KMS-11 (cell line): ENCODE results near the gene C4orf50.

ENCODE experiments used
- H2AFZ ChIP-seq: fragments of 200-600 bp; sonication (generic); 2 replicates; pipeline ENCODE4 v1.6.1; 2016; ENCODE audit warnings: antibody characterized with exemption, mixed run types, low read depth
- H3K27ac ChIP-seq: fragments of 200-600 bp; sonication (generic); 2 replicates; pipeline ENCODE4 v1.6.1; 2016; ENCODE audit warnings: mild to moderate bottlenecking, mixed run types
- H3K27me3 ChIP-seq: fragments of 200-600 bp; sonication (generic); 2 replicates; pipeline ENCODE4 v1.6.1; 2017; ENCODE audit warnings: mild to moderate bottlenecking, low read depth, mixed run types, moderate library complexity; ENCODE audit not compliant: insufficient read depth
- H3K36me3 ChIP-seq: fragments of 200-600 bp; sonication (generic); 2 replicates; pipeline ENCODE4 v1.6.1; 2017; ENCODE audit warnings: mild to moderate bottlenecking, mixed run types; ENCODE audit not compliant: insufficient read depth
- H3K4me1 ChIP-seq: fragments of 200-600 bp; sonication (generic); 2 replicates; pipeline ENCODE4 v1.6.1; 2016; ENCODE audit warnings: mild to moderate bottlenecking, low read depth, mixed run types; ENCODE audit not compliant: poor library complexity, severe bottlenecking
- H3K4me2 ChIP-seq: fragments of 200-600 bp; sonication (generic); 2 replicates; pipeline ENCODE4 v1.7.0; 2016; ENCODE audit warnings: mild to moderate bottlenecking, mixed run types
- H3K4me3 ChIP-seq: fragments of 200-600 bp; sonication (generic); IDR thresholded peaks from 2 replicates; pipeline ENCODE4 v1.6.1; 2017; ENCODE audit warnings: low read depth, low read length, mixed read lengths; ENCODE audit not compliant: insufficient read depth
- H3K79me2 ChIP-seq: fragments of 200-600 bp; sonication (generic); 2 replicates; pipeline ENCODE4 v1.6.1; 2016; ENCODE audit warnings: low read depth, mixed run types; ENCODE audit not compliant: insufficient read depth
- H3K9ac ChIP-seq: fragments of 200-600 bp; sonication (generic); 2 replicates; pipeline ENCODE4 v1.6.1; 2016; ENCODE audit warnings: mild to moderate bottlenecking, mixed run types
- H4K20me1 ChIP-seq: fragments of 200-600 bp; sonication (generic); 2 replicates; pipeline ENCODE4 v1.6.1; 2016; ENCODE audit warnings: mild to moderate bottlenecking, mixed run types; ENCODE audit not compliant: insufficient read depth
- TF ChIP-seq, protein P1 (sequence below): fragments of 200-600 bp; sonication (generic); conservative IDR thresholded peaks from 2 replicates; pipeline ENCODE4 v1.6.1; 2017; ENCODE audit warnings: low read depth, mild to moderate bottlenecking, antibody characterized with exemption, low read length, moderate library complexity, mixed read lengths

The C4orf50 gene

GRCh38 chr4:5988086-5988845, 30.0 kb downstream of the C4orf50 start:
- H3K27me3 ChIP-seq, result no peaks in the 10 kb centered on the region
- H4K20me1 ChIP-seq, result no peaks in the 10 kb centered on the region
- H3K36me3 ChIP-seq, result no peaks in the 10 kb centered on the region
- H3K27ac ChIP-seq, result no peak overlapping the region
- no peak overlapping the region for H3K4me2 ChIP-seq
- no peak overlapping the region for H3K9ac ChIP-seq
- H3K4me1 ChIP-seq, result no peaks in the 10 kb centered on the region
- no peaks in the 10 kb centered on the region for H3K79me2 ChIP-seq
- TF ChIP-seq, protein P1, sequence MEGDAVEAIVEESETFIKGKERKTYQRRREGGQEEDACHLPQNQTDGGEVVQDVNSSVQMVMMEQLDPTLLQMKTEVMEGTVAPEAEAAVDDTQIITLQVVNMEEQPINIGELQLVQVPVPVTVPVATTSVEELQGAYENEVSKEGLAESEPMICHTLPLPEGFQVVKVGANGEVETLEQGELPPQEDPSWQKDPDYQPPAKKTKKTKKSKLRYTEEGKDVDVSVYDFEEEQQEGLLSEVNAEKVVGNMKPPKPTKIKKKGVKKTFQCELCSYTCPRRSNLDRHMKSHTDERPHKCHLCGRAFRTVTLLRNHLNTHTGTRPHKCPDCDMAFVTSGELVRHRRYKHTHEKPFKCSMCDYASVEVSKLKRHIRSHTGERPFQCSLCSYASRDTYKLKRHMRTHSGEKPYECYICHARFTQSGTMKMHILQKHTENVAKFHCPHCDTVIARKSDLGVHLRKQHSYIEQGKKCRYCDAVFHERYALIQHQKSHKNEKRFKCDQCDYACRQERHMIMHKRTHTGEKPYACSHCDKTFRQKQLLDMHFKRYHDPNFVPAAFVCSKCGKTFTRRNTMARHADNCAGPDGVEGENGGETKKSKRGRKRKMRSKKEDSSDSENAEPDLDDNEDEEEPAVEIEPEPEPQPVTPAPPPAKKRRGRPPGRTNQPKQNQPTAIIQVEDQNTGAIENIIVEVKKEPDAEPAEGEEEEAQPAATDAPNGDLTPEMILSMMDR, result no peak
- no peak overlapping the region for H3K4me3 ChIP-seq
- no peak overlapping the region for H2AFZ ChIP-seq

- H2AFZ ChIP-seq, result no peak overlapping the region
- no peak overlapping the region for H3K9ac ChIP-seq
- H3K4me1 ChIP-seq, result no peaks in the 10 kb centered on the region
- no peaks in the 10 kb centered on the region for H4K20me1 ChIP-seq
- H3K27me3 ChIP-seq, result no peaks in the 10 kb centered on the region
- no peaks in the 10 kb centered on the region for H3K79me2 ChIP-seq
- no peak overlapping the region for H3K4me2 ChIP-seq
- no peak overlapping the region for H3K4me3 ChIP-seq
- no peak overlapping the region for H3K27ac ChIP-seq
- TF ChIP-seq, protein P1, result no peak
- H3K36me3 ChIP-seq, result no peaks in the 10 kb centered on the region
Measured at GRCh38 chr4:5984843-5985242, 33.4 kb downstream of the C4orf50 start.

- Histone ChIP-seq H3K4me3 (no peak overlapping the region), H3K27me3 (no peaks in the 10 kb centered on the region), H2AFZ (no peak overlapping the region), H3K27ac (no peak overlapping the region), H3K4me2 (no peak overlapping the region), H3K79me2 (no peaks in the 10 kb centered on the region), H3K9ac (no peak overlapping the region), H3K4me1 (no peaks in the 10 kb centered on the region), H3K36me3 (no peaks in the 10 kb centered on the region), H4K20me1 (no peaks in the 10 kb centered on the region)
- TF ChIP-seq, protein P1, result no peak
Measured at GRCh38 chr4:5982156-5982973, 35.9 kb downstream of the C4orf50 start.

GRCh38 chr4:5980436-5981155, 37.6 kb downstream of the C4orf50 start:
- no peaks in the 10 kb centered on the region for H3K27me3 ChIP-seq
- no peak overlapping the region for H3K27ac ChIP-seq
- no peaks in the 10 kb centered on the region for H3K4me1 ChIP-seq
- H3K36me3 ChIP-seq, result no peaks in the 10 kb centered on the region
- H3K79me2 ChIP-seq, result no peaks in the 10 kb centered on the region
- no peaks in the 10 kb centered on the region for H4K20me1 ChIP-seq
- H3K9ac ChIP-seq, result no peak overlapping the region
- H2AFZ ChIP-seq, result no peak overlapping the region
- no peak overlapping the region for H3K4me2 ChIP-seq
- no peak overlapping the region for H3K4me3 ChIP-seq
- TF ChIP-seq, protein P1, result no peak
